Stimulated activated CD4-positive, alpha-beta T cell treated with anti-CD3 and anti-CD28 coated beads, Interleukin-2, amount 100 ng/mL, for 24 hours (primary cell): Measurements from ENCODE around the gene RIC8B.

Source experiments
- DNase-seq, 2 donors: peaks; one replicate each; pipeline ENCODE4 v3.0.0-alpha.2; 2020

Gene RIC8B

GRCh38 chr12:106758349-106759110 lies 16.0 kb upstream of the RIC8B start:
- DNase-seq: no peak

- DNase-seq: no peak
Observed at GRCh38 chr12:106759526-106760183, 14.8 kb upstream of the RIC8B start.

GRCh38 chr12:106760184-106760531 lies 14.3 kb upstream of the RIC8B start:
- DNase-seq: no peak

GRCh38 chr12:106764220-106764619 lies 10.3 kb upstream of the RIC8B start:
- no peak for DNase-seq

- no peak for DNase-seq
Observed at GRCh38 chr12:106764738-106765137, 9.7 kb upstream of the RIC8B start.

GRCh38 chr12:106766393-106766826 lies 8.1 kb upstream of the RIC8B start:
- no peak for DNase-seq

- DNase-seq: no peak
Observed at GRCh38 chr12:106767206-106767605, 7.3 kb upstream of the RIC8B start.

GRCh38 chr12:106767954-106768822 lies 6.3 kb upstream of the RIC8B start:
- DNase-seq: no peak

- no peak for DNase-seq
Observed at GRCh38 chr12:106769078-106769477, 5.4 kb upstream of the RIC8B start.

GRCh38 chr12:106769546-106769945 lies 4.9 kb upstream of the RIC8B start:
- no peak for DNase-seq

- no peak for DNase-seq
Observed at GRCh38 chr12:106771425-106771824, 3.1 kb upstream of the RIC8B start.

GRCh38 chr12:106773286-106774004 lies 1.0 kb upstream of the RIC8B start:
- no peak for DNase-seq

GRCh38 chr12:106774808-106775524 lies 484 bp downstream of the RIC8B start:
- peak; percentile 39 to 41 for DNase-seq

GRCh38 chr12:106776897-106777296 lies 2.4 kb downstream of the RIC8B start:
- DNase-seq: no peak

GRCh38 chr12:106780010-106780631 lies 5.6 kb downstream of the RIC8B start:
- DNase-seq: no peak

- no peak for DNase-seq
Observed at GRCh38 chr12:106782619-106783018, 8.1 kb downstream of the RIC8B start.

- no peak for DNase-seq
Observed at GRCh38 chr12:106783515-106783914, 9.0 kb downstream of the RIC8B start.

GRCh38 chr12:106790020-106790419 lies 15.5 kb downstream of the RIC8B start:
- DNase-seq: no peak

- DNase-seq: no peak
Observed at GRCh38 chr12:106791531-106791930, 17.0 kb downstream of the RIC8B start.

- no peak for DNase-seq
Observed at GRCh38 chr12:106794369-106794768, 19.9 kb downstream of the RIC8B start.

GRCh38 chr12:106801167-106801708 lies 26.8 kb downstream of the RIC8B start:
- DNase-seq: no peak
